Lower lobe of right lung (tissue), 2 donors: Measurements from ENCODE around the gene DNAJB12. TPM values are rescaled to one million over a fixed set of nuclear protein-coding genes. Genes with fewer than 3 reads are reported as not detected.
"Not testable (repeated sequence)": the region's sequence is repeated elsewhere in the genome, so short reads cannot be mapped to it uniquely, and the experiment has no call there.

Experiments
- ATAC-seq, 2 donors: fragments of 200-7000 bp; cut with Tn5 transposase; one replicate each; pipeline ENCODE4 v1.9.1; 2020 to 2022; ENCODE audit warnings: mild to moderate bottlenecking in 2 of 2, moderate library complexity in 2 of 2
- DNase-seq: peaks from one replicate; pipeline ENCODE4 v3.0.0-alpha.2; 2020
- H3K27ac ChIP-seq: fragments of 200-600 bp; one replicate; pipeline ENCODE4 v1.8.0; 2022
- H3K27me3 ChIP-seq: fragments of 200-600 bp; one replicate; pipeline ENCODE4 v1.8.0; 2022; ENCODE audit warnings: low read depth
- H3K36me3 ChIP-seq: fragments of 200-600 bp; one replicate; pipeline ENCODE4 v1.8.0; 2022; ENCODE audit warnings: mild to moderate bottlenecking
- H3K4me1 ChIP-seq: fragments of 200-600 bp; one replicate; pipeline ENCODE4 v1.8.0; 2022
- H3K4me3 ChIP-seq: fragments of 200-600 bp; one replicate; pipeline ENCODE4 v1.8.0; 2022; ENCODE audit warnings: mild to moderate bottlenecking
- H3K9me3 ChIP-seq: fragments of 200-600 bp; one replicate; pipeline ENCODE4 v1.8.0; 2022
- intact Hi-C: fragments of 100-400 bp; cut with DNase I; formaldehyde crosslinking; loops from one replicate; pipeline ENCODE4 v1.11.0; 2022
- total RNA-seq: library from RNA; stranded (reverse); fragmentation: NEBNext Ultra II Directional; extraction: Animal tissue kit (Norgen Biotek cat#: 25700); gene quantifications from one replicate; pipeline ENCODE4 v1.2.1, GENCODE V29; 2021
- TF ChIP-seq, protein P1 (sequence below): fragments of 200-600 bp; IDR thresholded peaks from one replicate; pipeline ENCODE4 v1.8.0; 2022; ENCODE audit warnings: antibody characterized with exemption, mild to moderate bottlenecking
- donor health status: DM: no; HTN: yes; CAD: no; lungs with severe emphysema.

The DNAJB12 gene
- total RNA-seq, 1 donor from 2014 or later = 44.7 TPM

DNA sequence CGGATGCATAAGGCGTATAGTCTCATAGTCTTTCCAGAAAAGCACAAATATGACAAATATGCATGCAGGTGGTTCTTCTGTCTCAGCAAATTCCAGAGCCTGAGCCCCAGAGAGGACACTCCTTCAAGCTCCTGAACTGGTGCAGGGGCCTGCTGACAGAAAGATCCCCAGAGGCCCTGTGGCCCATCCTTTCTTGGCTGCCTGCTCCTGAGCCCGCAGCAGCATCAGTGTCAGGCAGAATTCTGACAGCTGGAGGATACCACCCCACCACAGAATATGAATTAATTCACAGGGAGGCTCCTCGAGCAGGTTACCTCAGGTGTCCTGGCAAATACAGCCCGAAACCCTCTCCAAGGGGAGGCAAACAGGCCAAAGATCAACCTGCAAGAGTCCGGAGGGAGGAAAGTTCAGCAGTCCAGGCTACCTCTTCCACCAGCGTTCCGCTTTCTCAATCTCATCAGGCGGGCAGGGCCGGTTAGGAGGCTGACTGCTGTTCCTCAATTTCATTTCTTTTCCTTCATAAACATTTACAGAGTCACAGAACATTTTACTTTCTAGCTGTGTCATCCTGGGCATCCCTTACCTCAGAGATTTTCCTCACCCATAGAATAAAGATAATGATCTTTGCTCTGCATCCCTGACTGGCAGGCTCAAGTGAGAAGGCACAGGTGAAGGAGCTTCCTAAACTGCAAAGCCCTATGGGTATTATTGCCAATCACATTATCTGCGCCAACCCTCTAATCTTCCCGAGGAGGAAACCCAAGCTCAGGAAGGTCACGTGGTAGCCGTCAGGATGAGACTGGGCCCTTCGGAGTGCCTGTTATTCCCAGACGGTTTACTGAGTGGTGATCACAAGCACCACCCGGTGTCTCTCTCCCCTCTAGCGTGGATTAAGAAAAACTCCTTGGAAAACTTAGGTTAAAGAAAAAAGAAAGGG is 1.4 kb downstream of the DNAJB12 start:
- DNase-seq (no peak), ATAC-seq (peak in 1 of 2 donors; percentile 1)
- Histone ChIP-seq H3K4me3 (peak overlapping the region; percentile 85), H3K27ac (peak overlapping the region; percentile 94), H3K36me3 (peaks cover 28% of the 10 kb centered on the region), H3K27me3 (no peaks in the 10 kb centered on the region), H3K9me3 (no peaks in the 10 kb centered on the region), H3K4me1 (peaks cover 34% of the 10 kb centered on the region)
- TF ChIP-seq, protein P1, sequence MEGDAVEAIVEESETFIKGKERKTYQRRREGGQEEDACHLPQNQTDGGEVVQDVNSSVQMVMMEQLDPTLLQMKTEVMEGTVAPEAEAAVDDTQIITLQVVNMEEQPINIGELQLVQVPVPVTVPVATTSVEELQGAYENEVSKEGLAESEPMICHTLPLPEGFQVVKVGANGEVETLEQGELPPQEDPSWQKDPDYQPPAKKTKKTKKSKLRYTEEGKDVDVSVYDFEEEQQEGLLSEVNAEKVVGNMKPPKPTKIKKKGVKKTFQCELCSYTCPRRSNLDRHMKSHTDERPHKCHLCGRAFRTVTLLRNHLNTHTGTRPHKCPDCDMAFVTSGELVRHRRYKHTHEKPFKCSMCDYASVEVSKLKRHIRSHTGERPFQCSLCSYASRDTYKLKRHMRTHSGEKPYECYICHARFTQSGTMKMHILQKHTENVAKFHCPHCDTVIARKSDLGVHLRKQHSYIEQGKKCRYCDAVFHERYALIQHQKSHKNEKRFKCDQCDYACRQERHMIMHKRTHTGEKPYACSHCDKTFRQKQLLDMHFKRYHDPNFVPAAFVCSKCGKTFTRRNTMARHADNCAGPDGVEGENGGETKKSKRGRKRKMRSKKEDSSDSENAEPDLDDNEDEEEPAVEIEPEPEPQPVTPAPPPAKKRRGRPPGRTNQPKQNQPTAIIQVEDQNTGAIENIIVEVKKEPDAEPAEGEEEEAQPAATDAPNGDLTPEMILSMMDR = no peak
- intact Hi-C loops = no loop called here

DNA sequence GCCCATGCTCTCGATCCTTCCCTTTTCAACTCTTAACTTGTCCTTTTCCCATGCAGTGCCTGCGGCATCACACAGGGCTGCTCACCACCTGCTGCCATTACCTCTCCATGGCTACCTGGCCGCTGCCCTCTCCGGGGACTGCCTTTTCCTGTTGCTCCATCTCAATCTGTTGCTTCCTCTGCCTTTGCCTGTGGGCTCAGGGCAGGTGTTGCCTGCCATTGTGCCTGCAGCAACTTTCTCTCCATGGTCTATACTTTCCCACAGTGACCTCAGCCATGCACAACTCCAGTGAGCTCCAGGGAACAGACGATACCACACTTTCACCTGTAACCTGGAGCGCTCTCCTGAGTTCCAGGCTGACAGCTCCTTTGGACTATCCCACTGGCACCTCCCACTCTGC is 3.2 kb downstream of the DNAJB12 start:
- H3K4me3 ChIP-seq = no peak overlapping the region
- H3K9me3 ChIP-seq = no peaks in the 10 kb centered on the region
- no peak overlapping the region for H3K27ac ChIP-seq
- intact Hi-C loops = no loop called here
- ATAC-seq (no peak), DNase-seq (no peak)
- H3K27me3 ChIP-seq = no peaks in the 10 kb centered on the region
- peaks cover 44% of the 10 kb centered on the region for H3K36me3 ChIP-seq
- TF ChIP-seq, protein P1 = no peak
- peaks cover 34% of the 10 kb centered on the region for H3K4me1 ChIP-seq

DNA sequence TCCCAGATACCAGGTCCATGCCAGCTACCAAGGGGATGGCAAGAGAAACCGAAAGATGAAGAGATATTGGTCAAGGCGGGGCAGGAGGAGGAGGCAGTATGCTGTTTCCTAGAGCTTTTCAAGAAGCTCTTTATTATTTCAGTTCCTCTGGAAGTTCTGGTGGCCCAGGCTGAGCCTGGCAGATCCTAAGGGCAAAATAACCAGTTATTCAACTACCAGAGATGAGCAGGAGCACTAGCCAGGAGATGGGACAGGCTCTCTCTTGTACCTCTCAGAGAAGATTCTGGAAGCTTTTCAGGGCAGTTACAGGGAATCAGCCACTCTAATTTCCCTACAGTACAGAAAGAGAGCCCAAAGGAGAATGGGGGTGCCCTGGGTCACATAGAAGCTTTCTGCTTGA is 5.3 kb downstream of the DNAJB12 start:
- peaks cover 29% of the 10 kb centered on the region for H3K4me1 ChIP-seq
- TF ChIP-seq, protein P1 = no peak
- H3K27me3 ChIP-seq = no peaks in the 10 kb centered on the region
- no peak for ATAC-seq
- no peaks in the 10 kb centered on the region for H3K9me3 ChIP-seq
- no peak overlapping the region for H3K27ac ChIP-seq
- intact Hi-C loops = no loop called here
- H3K4me3 ChIP-seq = no peak overlapping the region
- no peak for DNase-seq
- H3K36me3 ChIP-seq = peaks cover 51% of the 10 kb centered on the region

DNA sequence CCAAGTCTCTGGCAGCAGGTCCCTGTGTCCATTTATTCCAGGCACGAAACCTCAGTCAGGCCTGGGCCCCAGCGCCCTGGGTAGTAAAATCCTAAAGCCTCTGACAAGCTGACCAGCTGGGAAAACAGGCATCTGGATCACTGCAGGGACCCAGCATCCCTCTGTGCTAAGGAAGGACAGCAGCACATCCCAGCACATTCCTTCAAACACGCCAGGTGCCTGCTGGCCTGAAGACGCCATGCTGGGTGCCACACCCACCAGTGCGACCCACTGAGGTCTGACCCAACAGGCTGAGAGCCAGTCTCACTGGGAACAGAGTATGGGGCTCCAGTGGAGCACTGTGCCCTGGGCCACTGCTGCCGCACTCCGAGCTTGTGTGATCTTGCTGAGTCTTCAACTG is 6.4 kb downstream of the DNAJB12 start:
- ATAC-seq (no peak), DNase-seq (no peak)
- intact Hi-C loops = no loop called here
- Histone ChIP-seq H3K36me3 (peaks cover 63% of the 10 kb centered on the region), H3K4me3 (no peak overlapping the region), H3K27ac (no peak overlapping the region), H3K9me3 (no peaks in the 10 kb centered on the region), H3K4me1 (peaks cover 24% of the 10 kb centered on the region), H3K27me3 (no peaks in the 10 kb centered on the region)
- TF ChIP-seq, protein P1 = no peak

DNA sequence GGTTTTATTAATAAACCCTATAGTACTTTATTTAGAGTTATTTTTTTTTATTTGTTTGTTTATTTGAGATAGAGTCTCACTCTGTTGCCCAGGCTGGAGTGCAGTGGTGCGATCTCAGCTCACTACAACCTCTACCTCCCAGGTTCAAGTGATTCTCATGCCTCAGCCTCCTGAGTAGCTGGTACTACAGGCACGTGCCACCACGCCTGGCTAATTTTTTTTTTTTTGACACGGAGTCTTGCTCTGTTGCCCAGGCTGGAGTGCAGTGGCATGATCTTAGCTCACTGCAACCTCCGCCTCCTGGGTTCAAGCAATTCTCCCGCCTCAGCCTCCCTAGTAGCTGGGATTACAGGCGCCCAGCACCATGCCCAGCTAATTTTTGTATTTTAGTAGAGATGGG is 8.6 kb downstream of the DNAJB12 start:
- H3K27me3 ChIP-seq, ATAC-seq, H3K4me3 ChIP-seq, H3K4me1 ChIP-seq, DNase-seq, H3K27ac ChIP-seq, intact Hi-C loops, H3K9me3 ChIP-seq: not testable (repeated sequence)
- peaks cover 79% of the 10 kb centered on the region for H3K36me3 ChIP-seq

DNA sequence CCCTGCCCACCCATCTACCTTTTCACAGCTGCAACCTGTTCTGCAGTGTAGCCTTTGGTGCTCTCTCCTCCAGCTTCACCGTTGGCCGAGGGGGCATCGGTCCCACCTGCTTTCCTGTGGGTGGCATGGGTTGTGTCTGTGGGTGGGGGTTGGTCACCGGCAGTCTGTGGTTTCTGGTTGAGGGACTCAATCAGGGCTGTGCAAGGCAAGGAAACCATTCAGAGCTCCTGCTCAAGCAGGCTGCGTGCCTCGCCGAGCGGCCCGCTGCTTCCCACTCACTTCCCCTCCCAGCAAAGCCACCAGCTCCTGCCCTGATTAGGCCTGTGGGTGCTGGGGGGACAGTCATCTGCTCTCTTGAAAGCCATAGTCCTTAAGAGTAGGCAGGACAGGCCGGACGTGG is 9.8 kb downstream of the DNAJB12 start:
- ATAC-seq (no peak), DNase-seq (no peak)
- peaks cover 16% of the 10 kb centered on the region for H3K4me1 ChIP-seq
- intact Hi-C loops = no loop called here
- no peak overlapping the region for H3K27ac ChIP-seq
- H3K27me3 ChIP-seq = no peaks in the 10 kb centered on the region
- no peak overlapping the region for H3K4me3 ChIP-seq
- TF ChIP-seq, protein P1 = no peak
- peaks cover 84% of the 10 kb centered on the region for H3K36me3 ChIP-seq
- no peaks in the 10 kb centered on the region for H3K9me3 ChIP-seq
